ENCODE data around the gene KLHL7. TPM values are rescaled to one million over a fixed set of nuclear protein-coding genes. Genes with fewer than 3 reads are reported as not detected.

Gene KLHL7
- total and polyA plus RNA-seq, 9 donors = 23.1 to 38.3 (median 30.7) TPM

DNA sequence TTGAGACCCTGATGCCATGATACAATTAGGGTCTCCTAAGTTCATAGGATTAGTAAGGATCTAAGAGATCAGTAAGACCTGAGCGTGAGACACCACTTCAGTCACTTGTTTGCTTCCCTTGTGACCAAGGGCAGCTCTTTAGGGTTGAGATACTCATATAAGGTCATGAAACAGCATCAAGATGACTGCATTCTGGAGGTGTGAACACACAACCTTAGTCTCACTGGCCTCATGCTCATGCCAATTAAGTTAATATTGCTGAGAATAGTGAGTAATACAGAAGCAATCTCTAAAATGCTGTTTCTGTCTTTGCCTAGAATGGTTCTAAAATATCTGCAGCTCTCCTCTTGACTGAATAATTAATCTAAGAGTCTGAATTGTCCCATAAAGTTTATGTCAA lies 39.6 kb upstream of the KLHL7 start:
- WGBS, 3 donors = 92 to 97% (median 96%) methylated on average over 1 of the region's 1 CpG
- H3K4me3 ChIP-seq = no peak overlapping the region
- intact Hi-C loops (cut with DNase I) = no loop called here
- H3K36me3 ChIP-seq = no peaks in the 10 kb centered on the region
- no peaks in the 10 kb centered on the region for H3K27me3 ChIP-seq
- H3K4me1 ChIP-seq (ENCODE audit: insufficient read depth) = no peaks in the 10 kb centered on the region
- no peaks in the 10 kb centered on the region for H3K9me3 ChIP-seq
- H3K27ac ChIP-seq = no peak overlapping the region
- no peak for DNase-seq
- TF ChIP-seq CTCF (IDR thresholded peaks at IDR 0.05) (no peak), EP300 (IDR thresholded peaks at IDR 0.05) (no peak), POLR2A (IDR thresholded peaks at IDR 0.05) (no peak)

DNA sequence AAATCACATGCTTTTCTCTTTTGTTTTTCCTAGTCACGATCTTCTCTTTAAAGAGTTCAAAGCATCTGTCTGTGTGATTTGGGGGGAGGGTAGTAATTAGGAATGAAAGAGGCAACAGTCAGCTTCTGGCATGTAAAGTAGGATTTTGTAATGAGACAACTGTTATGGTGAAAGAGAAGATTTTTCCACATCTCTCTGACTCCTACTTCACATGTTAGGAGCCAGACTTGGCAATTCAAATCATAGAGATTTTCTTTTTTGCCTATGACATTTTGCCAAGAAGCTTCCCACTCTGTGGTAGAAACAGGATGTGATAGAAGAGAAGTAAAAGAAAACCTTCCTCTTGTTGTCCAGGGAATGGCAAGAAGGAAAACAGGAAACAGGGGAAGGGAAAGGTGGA lies 38.3 kb upstream of the KLHL7 start:
- no peaks in the 10 kb centered on the region for H3K27me3 ChIP-seq
- WGBS, 3 donors = 3 to 16% (median 11%) methylated on average over 1 of the region's 1 CpG
- H3K36me3 ChIP-seq = no peaks in the 10 kb centered on the region
- DNase-seq = no peak
- no peak overlapping the region for H3K27ac ChIP-seq
- TF ChIP-seq CTCF (IDR thresholded peaks at IDR 0.05) = no peak
- no peak for TF ChIP-seq POLR2A (IDR thresholded peaks at IDR 0.05)
- no peak for TF ChIP-seq EP300 (IDR thresholded peaks at IDR 0.05)
- no peaks in the 10 kb centered on the region for H3K4me1 ChIP-seq (ENCODE audit: insufficient read depth)
- H3K9me3 ChIP-seq = no peaks in the 10 kb centered on the region
- no peak overlapping the region for H3K4me3 ChIP-seq
- intact Hi-C loops (cut with DNase I) = no loop called here

- Histone ChIP-seq H3K4me1 (ENCODE audit: insufficient read depth) (no peaks in the 10 kb centered on the region), H3K27ac (no peak overlapping the region), H3K9me3 (no peaks in the 10 kb centered on the region), H3K4me3 (no peak overlapping the region), H3K36me3 (no peaks in the 10 kb centered on the region), H3K27me3 (no peaks in the 10 kb centered on the region)
- TF ChIP-seq EP300 (IDR thresholded peaks at IDR 0.05) (no peak), CTCF (IDR thresholded peaks at IDR 0.05) (no peak), POLR2A (IDR thresholded peaks at IDR 0.05) (no peak)
- no peak for DNase-seq
- intact Hi-C loops (cut with DNase I) = no loop called here
Measured at GRCh38 chr7:23072048-23072447, 33.5 kb upstream of the KLHL7 start.

DNA sequence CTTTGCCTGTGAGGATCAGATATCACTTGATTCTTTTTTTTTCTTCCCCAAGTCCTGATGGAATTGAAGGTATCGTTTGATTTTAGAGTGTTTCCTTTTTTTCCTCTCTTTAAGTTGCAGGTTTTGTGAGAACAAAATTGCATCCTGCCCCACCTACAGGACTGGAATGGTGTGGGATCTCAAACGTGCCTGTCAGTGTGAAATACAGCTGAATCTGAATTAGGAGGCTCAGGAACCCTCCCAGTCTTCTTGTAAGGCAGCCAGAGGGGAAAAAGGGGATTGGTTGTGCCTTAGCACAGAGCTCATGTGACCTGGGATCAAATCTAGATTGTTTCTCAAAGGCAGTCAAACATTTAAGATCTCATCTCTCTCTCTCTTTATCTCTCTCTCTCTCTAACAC lies 32.7 kb upstream of the KLHL7 start:
- no peak overlapping the region for H3K27ac ChIP-seq
- intact Hi-C loops (cut with DNase I) = no loop called here
- 13 to 33% (median 28%) methylated on average over 2 of the region's 2 CpGs for WGBS, 3 donors

More for the DNA sequence above, 32.7 kb upstream of the KLHL7 start:
- no peak for DNase-seq
- Histone ChIP-seq H3K4me1 (ENCODE audit: insufficient read depth) (no peaks in the 10 kb centered on the region), H3K36me3 (no peaks in the 10 kb centered on the region), H3K27me3 (no peaks in the 10 kb centered on the region), H3K4me3 (no peak overlapping the region), H3K9me3 (no peaks in the 10 kb centered on the region)
- TF ChIP-seq CTCF (IDR thresholded peaks at IDR 0.05) (no peak), EP300 (IDR thresholded peaks at IDR 0.05) (no peak), POLR2A (IDR thresholded peaks at IDR 0.05) (no peak)
